ENCODE data around the gene NUP210L. TPM values are rescaled to one million over a fixed set of nuclear protein-coding genes. Genes with fewer than 3 reads are reported as not detected.

Gene NUP210L
- total and polyA plus RNA-seq, 9 of the 15 experiments (the other 6 are each of a cell fraction or from before 2014, with no cell fraction given) = 0.01 to 0.04 TPM; not detected in 7

DNA sequence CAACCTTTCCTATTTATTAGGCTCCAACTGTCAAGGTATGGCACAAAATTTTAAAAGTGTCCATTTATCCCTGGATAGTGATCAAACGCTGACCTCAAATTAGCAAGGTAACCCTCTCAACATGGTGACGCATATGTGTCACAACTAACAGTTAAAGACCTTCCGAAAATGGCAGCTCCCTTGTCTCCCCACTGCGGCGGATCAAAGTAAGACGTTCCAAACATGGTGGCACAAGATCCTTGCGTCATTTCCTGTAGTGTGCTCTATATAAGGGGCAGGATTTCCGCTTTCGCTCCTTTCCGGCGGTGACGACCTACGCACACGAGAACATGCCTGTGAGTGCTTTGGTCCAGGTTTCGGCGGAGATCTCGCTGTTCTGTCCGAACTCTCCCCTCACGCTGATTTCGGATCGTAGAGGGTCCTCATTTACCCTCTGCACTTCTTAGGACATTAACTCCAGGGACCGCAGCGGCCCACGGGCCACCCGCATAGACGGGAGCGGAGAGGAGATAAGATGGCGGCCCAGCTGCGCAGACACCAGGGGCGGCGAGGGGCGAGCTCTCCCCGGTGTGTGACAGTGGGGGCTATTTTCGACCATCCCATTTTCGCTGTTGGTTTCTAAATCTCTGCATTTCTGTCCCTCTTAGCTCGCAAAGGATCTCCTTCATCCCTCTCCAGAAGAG is 164.3 kb downstream of the NUP210L start, which contains the start of gene RPS27 (continued):
- TF ChIP-seq HBP1 (CRISPR knock-in tag; IDR thresholded peaks at IDR 0.05) = peak; percentile 46; the same call in 1 of the 2 replicates
- TF ChIP-seq ZC3H11A (IDR thresholded peaks at IDR 0.05; ENCODE audit: low read depth, low read length) = no peak
- peak; percentile 60; the same call in 1 of the 2 replicates for TF ChIP-seq SREBF1 (IDR thresholded peaks at IDR 0.05; ENCODE audit: borderline replicate concordance, low read depth, low read length)
- peak; percentile 72 to 92; a peak in 3 of 4 replicates for TF ChIP-seq NONO (IDR thresholded peaks at IDR 0.05; ENCODE audit: low read depth in 2 of 2, low read length in 1 of 2)
- TF ChIP-seq ZNF212 (CRISPR knock-in tag; IDR thresholded peaks at IDR 0.05) = no peak
- no peak for TF ChIP-seq PRPF4 (IDR thresholded peaks at IDR 0.05; ENCODE audit: insufficient read depth, low read depth, low read length, poor library complexity, severe bottlenecking)
- peak; percentile 95 for TF ChIP-seq SP1 (CRISPR knock-in tag; IDR thresholded peaks at IDR 0.05)
- TF ChIP-seq HDAC1 (IDR thresholded peaks at IDR 0.05) = peak; percentile 49 to 88; a peak in 3 of 4 replicates
- no peak for TF ChIP-seq MITF (IDR thresholded peaks at IDR 0.05)
- TF ChIP-seq NCOA4 (IDR thresholded peaks at IDR 0.05; ENCODE audit: partially characterized antibody) = no peak
- no peak for TF ChIP-seq PREB (CRISPR knock-in tag; IDR thresholded peaks at IDR 0.05)
- TF ChIP-seq ZNF592 (IDR thresholded peaks at IDR 0.05) = peak; percentile 75

Measured in K562 (cell line).